ENCODE measurements around the gene ATP11A. TPM values are rescaled to one million over a fixed set of nuclear protein-coding genes. Genes with fewer than 3 reads are reported as not detected.

ATP11A gene
- total and polyA plus RNA-seq, 2 experiments from 2014 or later = 12.3 to 52.6 TPM

DNA sequence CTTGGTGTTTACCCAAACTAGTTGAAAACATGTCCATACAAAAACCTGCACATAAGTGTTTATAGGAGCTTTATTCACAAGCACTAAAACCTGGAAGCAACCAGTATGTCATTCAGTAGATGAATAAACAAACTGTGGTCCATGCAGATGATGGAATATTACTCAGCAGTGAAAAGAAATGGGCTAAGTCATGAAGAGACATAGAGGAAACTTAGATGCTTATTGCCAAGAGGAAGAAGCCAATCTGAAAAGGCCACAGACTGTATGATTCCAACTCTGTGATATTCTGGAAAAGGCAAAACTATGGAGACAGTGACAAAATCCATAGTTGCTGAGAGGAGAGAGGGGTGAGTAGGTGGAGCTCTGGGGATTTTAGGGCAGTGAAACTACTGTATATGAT, 240.4 kb downstream of the ATP11A start:
- Mint-ChIP-seq H3K4me3 (no peak overlapping the region), H3K4me1 (peaks cover 21% of the 10 kb centered on the region), H3K27me3 (ENCODE audit: insufficient read depth, low read depth, poor library complexity) (peaks cover 14% of the 10 kb centered on the region), H3K27ac (no peak overlapping the region), H3K36me3 (ENCODE audit: low read depth) (peaks cover 12% of the 10 kb centered on the region), H3K9me3 (peaks cover 7% of the 10 kb centered on the region; the same call in 2 of the 3 replicates)
- Histone ChIP-seq H2AFZ (no peak overlapping the region), H3K27ac (ENCODE audit: low read depth) (no peak overlapping the region), H3K36me3 (ENCODE audit: insufficient read depth) (no peaks in the 10 kb centered on the region; the same call in 1 of the 2 replicates), H4K20me1 (replicated peaks; ENCODE audit: insufficient read depth) (peaks cover 8% of the 10 kb centered on the region; the same call in 1 of the 2 replicates), H3K9me2 (ENCODE audit: insufficient read depth) (no peaks in the 10 kb centered on the region), H3K4me3 (no peak overlapping the region), H3F3A (replicated peaks; ENCODE audit: low read depth) (no peaks in the 10 kb centered on the region), H3K4me1 (ENCODE audit: insufficient read depth) (no peaks in the 10 kb centered on the region), H3K4me2 (no peak overlapping the region), H3K27me3 (ENCODE audit: insufficient read depth) (no peaks in the 10 kb centered on the region), H3K79me2 (replicated peaks; ENCODE audit: insufficient read depth) (no peaks in the 10 kb centered on the region)
- no peak for TF ChIP-seq EZH2phosphoT487 (IDR thresholded peaks at IDR 0.05; ENCODE audit: unreplicated experiment)
- TF ChIP-seq ZNF114 (CRISPR knock-in tag; IDR thresholded peaks at IDR 0.05) = no peak
- TF ChIP-seq CTCF (conservative IDR thresholded peaks at IDR 0.05; ENCODE audit: low read depth in 2 of 2) = no peak
- no peak for TF ChIP-seq CREB1 (CRISPR knock-in tag; IDR thresholded peaks at IDR 0.05; ENCODE audit: low read depth)
- DNase-seq (ENCODE audit: low spot score) (no peak), ATAC-seq (no peak)

GRCh38 chr13:112931028-112931934, 241.4 kb downstream of the ATP11A start:
- peak; percentile 74 for DNase-seq (ENCODE audit: low spot score)
- Histone ChIP-seq H3K9me2 (ENCODE audit: insufficient read depth) (no peaks in the 10 kb centered on the region), H4K20me1 (replicated peaks; ENCODE audit: insufficient read depth) (peaks cover 8% of the 10 kb centered on the region; the same call in 1 of the 2 replicates), H3K4me2 (no peak overlapping the region), H2AFZ (no peak overlapping the region), H3K4me1 (ENCODE audit: insufficient read depth) (no peaks in the 10 kb centered on the region), H3K4me3 (no peak overlapping the region), H3K27me3 (ENCODE audit: insufficient read depth) (no peaks in the 10 kb centered on the region), H3F3A (replicated peaks; ENCODE audit: low read depth) (no peaks in the 10 kb centered on the region), H3K36me3 (ENCODE audit: insufficient read depth) (no peaks in the 10 kb centered on the region; the same call in 1 of the 2 replicates), H3K27ac (ENCODE audit: low read depth) (no peak overlapping the region), H3K79me2 (replicated peaks; ENCODE audit: insufficient read depth) (no peaks in the 10 kb centered on the region)
- peak; percentile 59 to 66 for TF ChIP-seq CTCF (conservative IDR thresholded peaks at IDR 0.05; ENCODE audit: low read depth in 2 of 2)
- TF ChIP-seq ZNF114 (CRISPR knock-in tag; IDR thresholded peaks at IDR 0.05) = no peak
- Mint-ChIP-seq H3K27ac (no peak overlapping the region), H3K36me3 (ENCODE audit: low read depth) (peaks cover 14% of the 10 kb centered on the region), H3K27me3 (ENCODE audit: insufficient read depth, low read depth, poor library complexity) (peaks cover 14% of the 10 kb centered on the region), H3K9me3 (peaks cover 7% of the 10 kb centered on the region; the same call in 2 of the 3 replicates), H3K4me3 (no peak overlapping the region), H3K4me1 (peaks cover 21% of the 10 kb centered on the region)
- ATAC-seq = peak; percentile 87

Data from GM23338 (cell line).